Activated T-cell treated with anti-CD3 and anti-CD28 coated beads, Interleukin-2, amount 50 U/mL, for 24 hours (primary cell): Measurements from ENCODE around the gene OTOP2.
"Not testable (repeated sequence)": the region's sequence is repeated elsewhere in the genome, so short reads cannot be mapped to it uniquely, and the experiment has no call there.

Source experiments
- DNase-seq: peaks from one replicate; pipeline ENCODE4 v3.0.0-alpha.2; 2020
- H3K27ac Mint-ChIP-seq: 2 replicates; pipeline ENCODE4 v1.8.0; 2020; ENCODE audit warnings: mild to moderate bottlenecking, mixed read lengths
- H3K27me3 Mint-ChIP-seq: 2 replicates; pipeline ENCODE4 v1.8.0; 2020; ENCODE audit warnings: mixed read lengths
- H3K36me3 Mint-ChIP-seq: 2 replicates; pipeline ENCODE4 v1.8.0; 2020; ENCODE audit warnings: low read depth, mixed read lengths
- H3K4me1 Mint-ChIP-seq: 2 replicates; pipeline ENCODE4 v1.8.0; 2020; ENCODE audit warnings: low read depth, mixed read lengths
- H3K4me3 Mint-ChIP-seq: 2 replicates; pipeline ENCODE4 v1.8.0; 2020; ENCODE audit warnings: mild to moderate bottlenecking, moderate library complexity, mixed read lengths
- H3K9me3 Mint-ChIP-seq: 2 replicates; pipeline ENCODE4 v1.8.0; 2020; ENCODE audit warnings: mixed read lengths

The OTOP2 gene

DNA sequence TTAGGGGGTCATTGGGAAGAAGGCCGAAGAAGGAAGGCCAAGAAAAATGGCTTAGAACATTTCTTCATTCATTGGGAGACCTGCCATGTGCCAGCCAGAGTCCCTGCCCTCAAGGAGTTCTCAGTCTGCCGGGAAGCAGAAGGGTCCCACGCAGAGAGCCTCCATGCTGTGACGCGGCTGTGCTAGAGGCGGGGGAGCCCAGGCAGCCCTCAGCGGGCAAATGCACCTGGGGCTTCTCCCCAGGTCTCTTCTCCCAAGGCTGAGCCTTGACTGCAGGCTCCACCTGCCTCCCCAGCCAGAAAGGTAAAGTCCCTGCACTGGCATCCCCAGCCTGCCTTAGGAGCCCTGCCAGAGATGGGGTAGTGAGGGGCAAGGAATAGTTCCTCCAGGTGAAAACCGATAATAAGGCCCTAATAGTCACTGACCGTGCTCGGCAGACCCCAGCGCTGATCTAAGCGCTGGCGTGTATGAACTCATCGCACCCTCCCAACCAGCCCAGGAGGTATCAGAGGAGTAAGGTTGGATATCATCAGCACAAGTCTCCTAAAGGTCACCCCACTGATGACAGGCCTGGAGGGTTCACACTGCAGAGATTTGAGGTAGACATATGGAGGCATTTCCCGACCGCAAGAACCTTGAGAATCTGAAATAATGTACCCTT is 57.4 kb downstream of the OTOP2 start:
- H3K36me3 Mint-ChIP-seq = no peaks in the 10 kb centered on the region
- H3K9me3 Mint-ChIP-seq = no peaks in the 10 kb centered on the region
- peak overlapping the region; percentile 74 for H3K27ac Mint-ChIP-seq
- peak overlapping the region; percentile 79 for H3K4me3 Mint-ChIP-seq
- DNase-seq = no peak
- H3K4me1 Mint-ChIP-seq = peaks cover 16% of the 10 kb centered on the region
- peaks cover 10% of the 10 kb centered on the region for H3K27me3 Mint-ChIP-seq

DNA sequence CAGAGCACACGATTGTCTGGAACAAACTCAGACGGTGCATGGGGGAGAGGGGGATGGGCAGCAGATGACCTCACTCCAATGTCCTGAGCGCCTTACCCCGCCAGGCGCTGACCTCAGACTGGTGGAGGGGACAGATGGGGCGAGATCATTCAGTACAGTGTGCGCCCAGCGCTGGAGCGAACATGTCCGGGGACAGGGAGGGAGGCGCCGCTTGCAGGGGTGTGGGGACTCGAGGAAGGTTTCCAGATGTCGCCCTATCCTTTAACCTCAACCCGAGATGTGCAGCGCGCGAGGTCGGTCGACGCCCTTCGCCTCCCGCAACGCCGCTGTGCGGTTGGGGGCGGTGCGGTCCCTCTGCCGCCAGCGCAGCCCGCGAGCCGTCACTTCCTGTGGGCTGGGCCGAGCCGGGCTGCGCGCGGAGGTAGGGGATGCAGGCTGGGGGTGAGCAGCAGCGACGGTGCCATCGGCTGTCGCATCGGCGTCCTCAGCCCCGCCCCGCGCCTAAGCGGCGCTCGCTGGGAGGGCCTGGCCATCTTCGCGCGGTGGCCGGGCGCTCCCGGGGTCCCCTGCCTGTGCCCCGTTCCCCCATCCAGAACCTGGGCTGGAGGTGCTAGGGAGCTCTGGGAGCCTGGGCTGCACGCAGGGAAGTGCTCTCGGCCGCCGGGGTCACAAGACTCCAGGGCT is 58.0 kb downstream of the OTOP2 start:
- Mint-ChIP-seq H3K4me3 (peak overlapping the region; percentile 79), H3K9me3 (no peaks in the 10 kb centered on the region), H3K27ac (peak overlapping the region; percentile 74), H3K27me3 (peaks cover 17% of the 10 kb centered on the region), H3K36me3 (no peaks in the 10 kb centered on the region), H3K4me1 (peaks cover 22% of the 10 kb centered on the region)
- DNase-seq = peak; percentile 84

DNA sequence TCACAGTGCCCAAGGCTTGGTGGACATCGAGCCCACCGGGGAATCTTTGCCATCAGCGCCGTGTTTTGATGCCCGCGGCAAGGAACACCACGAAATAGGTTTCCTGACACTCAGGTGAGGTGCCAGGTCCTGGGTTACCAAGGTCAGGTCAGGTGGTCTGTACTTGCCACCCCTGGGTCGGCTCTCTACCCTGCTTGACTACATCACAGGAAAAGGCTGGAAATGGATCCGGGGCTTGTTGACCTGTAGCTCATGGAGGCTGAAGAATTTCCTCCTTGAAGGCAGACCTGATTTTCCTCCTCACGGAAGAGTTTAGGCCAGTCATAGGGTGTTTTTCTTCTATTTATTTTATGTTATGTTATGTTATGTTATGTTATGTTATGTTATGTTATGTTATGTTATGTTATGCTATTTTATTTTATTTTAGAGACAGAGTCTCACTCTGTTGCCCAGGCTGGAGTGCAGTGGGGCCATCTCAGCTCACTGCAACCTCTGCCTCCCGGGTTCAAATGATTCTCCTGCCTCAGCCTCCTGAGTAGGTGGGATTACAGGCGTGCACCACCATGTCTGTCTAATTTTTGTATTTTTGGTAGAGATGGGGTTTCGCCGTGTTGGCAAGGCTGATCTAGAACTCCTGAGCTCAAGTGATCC is 58.7 kb downstream of the OTOP2 start:
- H3K9me3 Mint-ChIP-seq, H3K27ac Mint-ChIP-seq, DNase-seq, H3K36me3 Mint-ChIP-seq: not testable (repeated sequence)
- Mint-ChIP-seq H3K4me3 (peak overlapping the region; percentile 79), H3K27me3 (peaks cover 20% of the 10 kb centered on the region), H3K4me1 (peaks cover 25% of the 10 kb centered on the region)
